Osteoblast (primary cell): ENCODE data around the gene CYP2S1. TPM values are rescaled to one million over a fixed set of nuclear protein-coding genes. Genes with fewer than 3 reads are reported as not detected.

Source experiments
- DNase-seq: peaks from one replicate; pipeline ENCODE4 v3.0.0; 2011; ENCODE audit warnings: low spot score, mixed read lengths; ENCODE audit not compliant: insufficient read length; ENCODE audit errors: missing footprints
- H2AFZ ChIP-seq: 2 replicates; pipeline ENCODE4 v1.6.0; 2011; ENCODE audit warnings: mild to moderate bottlenecking, low read length
- H3K27ac ChIP-seq: 2 replicates; pipeline ENCODE4 v1.5.1; 2011; ENCODE audit warnings: mild to moderate bottlenecking, low read depth, low read length, moderate library complexity
- H3K27me3 ChIP-seq: 2 replicates; pipeline ENCODE4 v1.6.0; 2012; ENCODE audit warnings: mild to moderate bottlenecking, control low read depth, inconsistent platforms, low read length, moderate library complexity; ENCODE audit not compliant: insufficient read depth
- H3K36me3 ChIP-seq: 2 replicates; pipeline ENCODE4 v1.5.1; 2011; ENCODE audit warnings: mild to moderate bottlenecking, low read length, control low read depth, moderate library complexity; ENCODE audit not compliant: insufficient read depth
- H3K4me1 ChIP-seq: 2 replicates; pipeline ENCODE4 v1.5.1; 2011; ENCODE audit warnings: mild to moderate bottlenecking, low read length, control low read depth, moderate library complexity; ENCODE audit not compliant: insufficient read depth
- H3K4me2 ChIP-seq: 2 replicates; pipeline ENCODE4 v1.6.0; 2011; ENCODE audit warnings: mild to moderate bottlenecking, low read length; ENCODE audit not compliant: insufficient read depth
- H3K4me3 ChIP-seq: fragments of 200-600 bp; sonication (generic); 3 replicates; pipeline ENCODE4 v1.5.1; 2012; ENCODE audit warnings: mild to moderate bottlenecking, low read length, inconsistent platforms; ENCODE audit not compliant: insufficient read depth
- H3K79me2 ChIP-seq: 2 replicates; pipeline ENCODE4 v1.6.0; 2012; ENCODE audit warnings: mild to moderate bottlenecking, low read length, control low read depth, inconsistent platforms; ENCODE audit not compliant: insufficient read depth
- H3K9me3 ChIP-seq: 2 replicates; pipeline ENCODE4 v1.5.1; 2011; ENCODE audit warnings: low read depth, low read length, control low read depth
- H4K20me1 ChIP-seq: 2 replicates; pipeline ENCODE4 v1.6.0; 2012; ENCODE audit warnings: mild to moderate bottlenecking, low read length, control low read depth; ENCODE audit not compliant: insufficient read depth
- CTCF ChIP-seq: IDR thresholded peaks from 2 replicates; pipeline ENCODE4 v1.5.1; 2011; ENCODE audit warnings: mild to moderate bottlenecking, low read depth, low read length, moderate library complexity; ENCODE audit errors: extremely low read depth
- total RNA-seq: library from RNA; depleted of rRNA; stranded (reverse); fragments of >200 nt; gene quantifications from 2 replicates; pipeline ENCODE4 v1.2.3, GENCODE V29; 2012

The CYP2S1 gene
- total RNA-seq, 1 donor: not detected

- Histone ChIP-seq H3K36me3 (no peaks in the 10 kb centered on the region), H3K4me1 (no peaks in the 10 kb centered on the region), H2AFZ (no peak overlapping the region), H3K27ac (no peak overlapping the region), H3K79me2 (no peaks in the 10 kb centered on the region), H3K4me2 (no peak overlapping the region), H3K9me3 (no peaks in the 10 kb centered on the region), H3K27me3 (no peaks in the 10 kb centered on the region), H4K20me1 (no peaks in the 10 kb centered on the region), H3K4me3 (no peak overlapping the region)
- DNase-seq: no peak
- TF ChIP-seq CTCF: no peak
Observed at GRCh38 chr19:41154060-41154459, 39.0 kb upstream of the CYP2S1 start.

GRCh38 chr19:41156207-41156606 lies 36.8 kb upstream of the CYP2S1 start:
- Histone ChIP-seq H3K4me3 (no peak overlapping the region), H2AFZ (no peak overlapping the region), H4K20me1 (no peaks in the 10 kb centered on the region), H3K79me2 (no peaks in the 10 kb centered on the region), H3K4me2 (no peak overlapping the region), H3K9me3 (no peaks in the 10 kb centered on the region), H3K27me3 (no peaks in the 10 kb centered on the region), H3K4me1 (no peaks in the 10 kb centered on the region), H3K27ac (no peak overlapping the region), H3K36me3 (no peaks in the 10 kb centered on the region)
- peak; percentile 19 for TF ChIP-seq CTCF
- DNase-seq: no peak

- Histone ChIP-seq H3K79me2 (no peaks in the 10 kb centered on the region), H3K27ac (no peak overlapping the region), H2AFZ (no peak overlapping the region), H4K20me1 (no peaks in the 10 kb centered on the region), H3K9me3 (no peaks in the 10 kb centered on the region), H3K4me3 (no peak overlapping the region), H3K4me1 (no peaks in the 10 kb centered on the region), H3K4me2 (no peak overlapping the region), H3K36me3 (no peaks in the 10 kb centered on the region), H3K27me3 (no peaks in the 10 kb centered on the region)
- TF ChIP-seq CTCF: no peak
- no peak for DNase-seq
Observed at GRCh38 chr19:41159881-41160280, 33.1 kb upstream of the CYP2S1 start.

GRCh38 chr19:41161903-41162302 lies 31.1 kb upstream of the CYP2S1 start:
- H2AFZ ChIP-seq: no peak overlapping the region
- no peak for DNase-seq
- no peak overlapping the region for H3K4me3 ChIP-seq
- no peaks in the 10 kb centered on the region for H3K27me3 ChIP-seq
- H3K79me2 ChIP-seq: no peaks in the 10 kb centered on the region
- H3K27ac ChIP-seq: no peak overlapping the region
- H4K20me1 ChIP-seq: no peaks in the 10 kb centered on the region
- no peak overlapping the region for H3K4me2 ChIP-seq
- no peaks in the 10 kb centered on the region for H3K36me3 ChIP-seq
- no peaks in the 10 kb centered on the region for H3K4me1 ChIP-seq
- TF ChIP-seq CTCF: no peak
- H3K9me3 ChIP-seq: no peaks in the 10 kb centered on the region
